GM23248 (cell line): ENCODE results near the gene ANKRD55. TPM values are rescaled to one million over a fixed set of nuclear protein-coding genes. Genes with fewer than 3 reads are reported as not detected.

Experiments used
- DNase-seq: peaks from one replicate; pipeline ENCODE4 v3.0.0-alpha.2; 2015
- H2AFZ ChIP-seq: fragments of 200-600 bp; sonication (generic); 2 replicates; pipeline ENCODE4 v1.6.1; 2016; ENCODE audit warnings: antibody characterized with exemption
- H3F3A ChIP-seq: fragments of 200-600 bp; sonication (generic); 2 replicates; pipeline ENCODE4 v1.6.1; 2016; ENCODE audit warnings: mild to moderate bottlenecking, antibody characterized with exemption, mixed run types; ENCODE audit not compliant: insufficient read depth
- H3K27ac ChIP-seq: fragments of 200-600 bp; sonication (generic); 2 replicates; pipeline ENCODE4 v1.5.1; 2016; ENCODE audit warnings: mild to moderate bottlenecking
- H3K27me3 ChIP-seq: fragments of 200-600 bp; sonication (generic); replicated peaks from 2 replicates; pipeline ENCODE4 v1.6.1; 2016; ENCODE audit warnings: mild to moderate bottlenecking; ENCODE audit not compliant: insufficient read depth
- H3K36me3 ChIP-seq: fragments of 200-600 bp; sonication (generic); 2 replicates; pipeline ENCODE4 v1.6.1; 2016; ENCODE audit warnings: low read depth, mild to moderate bottlenecking
- H3K4me1 ChIP-seq: fragments of 200-600 bp; sonication (generic); 2 replicates; pipeline ENCODE4 v1.6.1; 2016; ENCODE audit warnings: mild to moderate bottlenecking; ENCODE audit not compliant: insufficient read depth
- H3K4me2 ChIP-seq: fragments of 200-600 bp; sonication (generic); one replicate; pipeline ENCODE4 v1.6.1; 2016; ENCODE audit warnings: mild to moderate bottlenecking; ENCODE audit not compliant: unreplicated experiment
- H3K4me3 ChIP-seq: fragments of 200-600 bp; sonication (generic); 2 replicates; pipeline ENCODE4 v1.5.1; 2016; ENCODE audit warnings: mild to moderate bottlenecking
- H3K79me2 ChIP-seq: fragments of 200-600 bp; sonication (generic); 2 replicates; pipeline ENCODE4 v1.6.1; 2016; ENCODE audit warnings: mild to moderate bottlenecking; ENCODE audit not compliant: insufficient read depth
- H3K9ac ChIP-seq: fragments of 200-600 bp; sonication (generic); 2 replicates; pipeline ENCODE4 v1.6.1; 2016; ENCODE audit warnings: mild to moderate bottlenecking
- H3K9me2 ChIP-seq: fragments of 200-600 bp; sonication (generic); 2 replicates; pipeline ENCODE4 v1.6.1; 2016; ENCODE audit warnings: mixed run types, mild to moderate bottlenecking, moderate library complexity; ENCODE audit not compliant: insufficient read depth
- H3K9me3 ChIP-seq: fragments of 200-600 bp; sonication (generic); one replicate; pipeline ENCODE4 v1.6.1; 2017; ENCODE audit warnings: low read depth
- H4K20me1 ChIP-seq: fragments of 200-600 bp; sonication (generic); 2 replicates; pipeline ENCODE4 v1.6.0; 2016; ENCODE audit not compliant: insufficient read depth
- EZH2 ChIP-seq: fragments of 200-600 bp; sonication (generic); IDR thresholded peaks from 2 replicates; pipeline ENCODE4 v1.6.1; 2018; ENCODE audit warnings: antibody characterized with exemption, mild to moderate bottlenecking; ENCODE audit not compliant: insufficient read depth, poor library complexity, severe bottlenecking
- EZH2phosphoT487 ChIP-seq: fragments of 200-600 bp; sonication (generic); IDR thresholded peaks from 2 replicates; pipeline ENCODE4 v1.6.1; 2018; ENCODE audit warnings: antibody characterized with exemption, moderate library complexity, mild to moderate bottlenecking, low read depth; ENCODE audit not compliant: insufficient read depth
- WGBS, 2 experiments: methylation state at CpG; one replicate each; pipeline ENCODE4 v1.1.6; 2015 to 2017; ENCODE audit warnings: low lambda C conversion rate in 2 of 2, low coverage in 1 of 2; ENCODE audit errors: missing lambda C conversion rate in 2 of 2; 5-methylcytosine and 5-hydroxymethylcytosine counted together
- in situ Hi-C: fragments of 300-500 bp; cut with MboI; formaldehyde crosslinking; loops from 2 replicates; pipeline ENCODE4 v1.15.0; 2020
- polyA plus RNA-seq: library from polyadenylated mRNA; unstranded; fragments of >200 nt; fragmentation: Nextera tagmentation; extraction: Ambion mirVana; gene quantifications from 2 replicates; pipeline ENCODE4 v1.2.1, GENCODE V29; 2016
- total RNA-seq: library from RNA; depleted of rRNA; stranded (reverse); fragments of >200 nt; shearing (Covaris generic); gene quantifications from 2 replicates; pipeline ENCODE4 v1.2.3, GENCODE V29; 2014

The ANKRD55 gene
- total and polyA plus RNA-seq, 2 experiments from 2014 or later, result not detected

DNA sequence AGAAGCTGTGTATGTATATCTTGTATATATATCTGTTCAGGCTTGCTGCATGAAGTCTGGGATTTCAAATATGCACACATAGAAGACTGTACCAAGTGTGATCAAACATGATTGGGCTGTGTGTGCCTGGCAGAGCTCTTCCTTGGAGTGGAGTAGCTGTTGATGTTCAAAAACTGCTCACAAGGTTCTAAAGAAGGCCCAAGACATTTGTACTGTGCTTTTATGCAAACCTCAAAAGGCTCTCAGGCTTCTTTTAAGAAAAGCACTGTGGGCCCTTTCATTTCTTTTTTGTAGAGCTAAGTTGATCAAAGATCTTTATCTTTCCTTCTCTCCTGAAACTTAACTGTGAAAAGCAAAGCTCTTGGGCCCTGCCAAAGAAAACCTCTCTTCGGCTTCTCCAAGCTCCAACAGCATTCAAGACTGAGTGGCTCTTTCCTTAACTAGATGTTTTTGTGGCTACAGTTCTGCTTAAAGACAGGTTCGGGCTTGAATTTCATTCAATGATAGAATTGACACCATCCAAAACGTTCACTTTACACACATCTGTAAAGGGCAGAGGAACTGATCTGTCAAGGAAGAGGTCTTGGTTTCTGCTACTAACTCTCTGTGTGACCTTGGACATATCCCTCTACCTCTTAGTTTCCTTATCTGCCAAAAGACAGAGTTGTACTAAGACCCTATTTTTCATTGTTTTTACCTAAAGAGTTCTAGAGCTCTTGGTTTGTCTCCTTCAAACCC is 132.5 kb downstream of the ANKRD55 start:
- Histone ChIP-seq H3K4me2 (no peak overlapping the region), H4K20me1 (no peaks in the 10 kb centered on the region), H3K9ac (no peak overlapping the region), H3K9me2 (no peaks in the 10 kb centered on the region), H2AFZ (no peak overlapping the region), H3K27ac (no peak overlapping the region), H3F3A (peaks cover 20% of the 10 kb centered on the region; the same call in 1 of the 2 replicates), H3K27me3 (no peaks in the 10 kb centered on the region), H3K4me1 (peaks cover 16% of the 10 kb centered on the region), H3K9me3 (no peaks in the 10 kb centered on the region), H3K4me3 (no peak overlapping the region), H3K36me3 (no peaks in the 10 kb centered on the region), H3K79me2 (no peaks in the 10 kb centered on the region)
- TF ChIP-seq EZH2phosphoT487 (no peak), EZH2 (no peak)
- in situ Hi-C loops, result no loop called here
- WGBS, 2 experiments, result 54 to 58% methylated on average over 3 of the region's 3 CpGs
- no peak for DNase-seq

DNA sequence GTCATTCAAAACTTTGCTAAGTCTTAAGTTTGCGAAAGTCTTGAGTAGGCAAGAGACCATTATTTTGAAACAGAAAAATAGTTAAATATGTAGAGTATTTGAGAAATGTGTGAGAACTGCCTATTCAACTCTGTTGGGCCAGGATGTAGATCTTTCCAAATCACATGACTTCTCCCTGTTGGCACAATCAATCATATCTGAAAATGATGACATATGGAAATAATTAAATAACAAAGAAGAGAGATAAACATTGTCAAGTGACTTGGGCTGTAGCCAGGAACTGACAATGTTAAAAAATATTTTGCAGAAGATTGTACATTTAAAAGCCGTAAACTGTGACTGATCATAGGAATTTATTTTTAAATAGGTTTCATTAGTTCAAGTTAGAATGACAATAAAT is 133.8 kb downstream of the ANKRD55 start:
- H3K27ac ChIP-seq, result peak overlapping the region; percentile 24
- no peak for TF ChIP-seq EZH2
- no peak for TF ChIP-seq EZH2phosphoT487
- peak; percentile 77 for DNase-seq

DNA sequence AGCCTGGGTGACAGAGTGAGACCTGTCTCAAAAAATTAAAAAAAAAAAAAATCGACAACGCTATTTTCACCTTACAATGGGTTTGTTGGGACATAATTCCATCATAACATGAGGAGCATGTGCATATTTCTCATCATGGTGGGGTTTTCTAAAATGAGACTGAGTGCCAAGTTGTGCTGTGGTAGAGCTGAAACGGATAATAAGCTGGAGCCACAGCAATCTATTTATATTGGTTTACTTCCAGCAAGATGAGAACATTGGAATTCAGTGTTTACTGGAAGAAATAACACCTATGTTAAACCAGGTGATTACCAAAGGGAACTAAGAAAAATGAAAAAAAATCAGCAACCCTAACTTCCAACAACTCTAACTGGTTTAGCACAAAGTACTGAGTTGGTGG is 136.1 kb downstream of the ANKRD55 start:
- no peaks in the 10 kb centered on the region for H3K79me2 ChIP-seq
- H2AFZ ChIP-seq, result no peak overlapping the region
- H3K9me2 ChIP-seq, result no peaks in the 10 kb centered on the region
- no peak overlapping the region for H3K4me2 ChIP-seq
- no peaks in the 10 kb centered on the region for H4K20me1 ChIP-seq
- in situ Hi-C loops, result no loop called here
- 92 to 95% methylated on average over 3 of the region's 3 CpGs for WGBS, 2 experiments
- H3K27me3 ChIP-seq, result no peaks in the 10 kb centered on the region
- no peaks in the 10 kb centered on the region for H3K9me3 ChIP-seq
- H3K27ac ChIP-seq, result no peak overlapping the region
- H3K9ac ChIP-seq, result no peak overlapping the region
- H3F3A ChIP-seq, result peaks cover 20% of the 10 kb centered on the region; the same call in 1 of the 2 replicates
- DNase-seq, result no peak
- H3K36me3 ChIP-seq, result no peaks in the 10 kb centered on the region
- H3K4me3 ChIP-seq, result no peak overlapping the region
- TF ChIP-seq EZH2phosphoT487 (no peak), EZH2 (no peak)
- peaks cover 16% of the 10 kb centered on the region for H3K4me1 ChIP-seq

More for the DNA sequence above, 133.8 kb downstream of the ANKRD55 start:
- Histone ChIP-seq H3K4me3 (no peak overlapping the region), H3F3A (peaks cover 20% of the 10 kb centered on the region; the same call in 1 of the 2 replicates), H3K9me2 (no peaks in the 10 kb centered on the region), H3K36me3 (no peaks in the 10 kb centered on the region), H3K9ac (no peak overlapping the region), H2AFZ (no peak overlapping the region), H4K20me1 (no peaks in the 10 kb centered on the region), H3K4me2 (peak overlapping the region; percentile 18), H3K4me1 (peaks cover 16% of the 10 kb centered on the region), H3K9me3 (no peaks in the 10 kb centered on the region), H3K27me3 (no peaks in the 10 kb centered on the region), H3K79me2 (no peaks in the 10 kb centered on the region)
- WGBS, 2 experiments, result 12 to 22% methylated on average over 2 of the region's 2 CpGs
- in situ Hi-C loops, result no loop called here

DNA sequence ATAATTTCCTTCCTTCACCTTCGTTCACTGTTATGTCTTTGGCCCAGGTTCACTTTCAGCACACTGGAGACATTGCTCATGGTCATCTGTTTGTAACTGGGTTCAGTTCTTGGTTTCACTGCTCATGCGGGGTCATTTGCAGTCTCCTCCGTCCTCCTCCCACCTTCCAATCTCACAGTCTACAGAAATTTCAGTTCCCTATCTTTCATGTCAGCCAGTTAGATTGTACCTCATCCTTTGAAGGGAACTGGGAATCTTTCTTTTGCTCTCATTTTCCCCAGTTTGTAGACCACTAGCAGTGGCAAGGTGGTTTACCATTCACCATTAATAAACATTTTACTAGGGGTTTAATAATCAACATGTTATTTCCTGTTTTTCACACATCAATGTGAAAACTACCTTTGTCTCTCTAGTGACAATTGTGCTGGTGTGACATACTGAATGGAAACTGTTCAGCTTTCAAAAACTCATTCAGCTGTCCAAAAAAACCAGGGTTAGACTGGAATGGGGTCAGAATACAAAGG is 137.5 kb downstream of the ANKRD55 start:
- Histone ChIP-seq H3K79me2 (no peaks in the 10 kb centered on the region), H3F3A (peaks cover 20% of the 10 kb centered on the region; the same call in 1 of the 2 replicates), H3K4me1 (peaks cover 16% of the 10 kb centered on the region), H3K27ac (no peak overlapping the region), H3K4me2 (no peak overlapping the region), H3K4me3 (no peak overlapping the region), H3K9me3 (no peaks in the 10 kb centered on the region), H2AFZ (no peak overlapping the region), H3K27me3 (no peaks in the 10 kb centered on the region), H3K9me2 (no peaks in the 10 kb centered on the region), H3K9ac (no peak overlapping the region), H4K20me1 (no peaks in the 10 kb centered on the region), H3K36me3 (no peaks in the 10 kb centered on the region)
- in situ Hi-C loops, result no loop called here
- DNase-seq, result no peak
- 96 to 97% methylated on average over 3 of the region's 3 CpGs for WGBS, 2 experiments
- TF ChIP-seq EZH2phosphoT487, result no peak
- no peak for TF ChIP-seq EZH2
